Activated CD4-positive, alpha-beta T cell treated with anti-CD3 and anti-CD28 coated beads, Interleukin-2, amount 10 ng/mL, durations not matched to agents 7 days and 5 days (primary cell): Measurements from ENCODE around the gene IPO8. TPM values are rescaled to one million over a fixed set of nuclear protein-coding genes. Genes with fewer than 3 reads are reported as not detected.

Experiments used
- CTCF ChIA-PET: fragments of 350-600 bp; sonication (Branson Sonifier 250); formaldehyde crosslinking; loops from one replicate; lab custom pipeline; 2021; ENCODE audit warnings: antibody characterized with exemption; lab: Charles Lee
- POLR2A ChIA-PET: fragments of 350-600 bp; sonication (Branson Sonifier 250); formaldehyde crosslinking; loops from one replicate; lab custom pipeline; 2021; ENCODE audit warnings: antibody characterized with exemption; lab: Charles Lee
- DNase-seq: peaks from one replicate; pipeline ENCODE4 v3.0.0-alpha.2; 2020
- H3K27ac Mint-ChIP-seq: one replicate; pipeline ENCODE4 v1.8.0; 2021; ENCODE audit warnings: mild to moderate bottlenecking, moderate library complexity, mixed read lengths
- H3K27me3 Mint-ChIP-seq: one replicate; pipeline ENCODE4 v1.8.0; 2021; ENCODE audit warnings: mixed read lengths
- H3K36me3 Mint-ChIP-seq: one replicate; pipeline ENCODE4 v1.8.0; 2021; ENCODE audit warnings: low read depth, mixed read lengths
- H3K4me1 Mint-ChIP-seq: one replicate; pipeline ENCODE4 v1.8.0; 2021; ENCODE audit warnings: mixed read lengths
- H3K4me3 Mint-ChIP-seq: one replicate; pipeline ENCODE4 v1.8.0; 2021; ENCODE audit warnings: mild to moderate bottlenecking, moderate library complexity, mixed read lengths
- H3K9me3 Mint-ChIP-seq: one replicate; pipeline ENCODE4 v1.8.0; 2021; ENCODE audit warnings: mixed read lengths
- total RNA-seq, 2 experiments: library from RNA; stranded (reverse); gene quantifications; one replicate each; pipeline ENCODE4 v1.2.3, GENCODE V29; 2021

The IPO8 gene
- total RNA-seq, 2 experiments from 2014 or later, result 57.4 to 58.2 TPM

- no peak overlapping the region for H3K4me3 Mint-ChIP-seq
- H3K36me3 Mint-ChIP-seq, result no peaks in the 10 kb centered on the region
- H3K9me3 Mint-ChIP-seq, result no peaks in the 10 kb centered on the region
- peaks cover 5% of the 10 kb centered on the region for H3K4me1 Mint-ChIP-seq
- CTCF ChIA-PET, result interaction anchor here (0.6 kb wide), 1 partner anchor 1307 kb away, joined by 3 read pairs; no protein-coding TSS in a partner anchor
- H3K27me3 Mint-ChIP-seq, result peaks cover 6% of the 10 kb centered on the region
- no peak for DNase-seq
- POLR2A ChIA-PET, result no interaction called here
- no peak overlapping the region for H3K27ac Mint-ChIP-seq
Measured at GRCh38 chr12:30701056-30701455, 5.4 kb upstream of the IPO8 start.

- CTCF ChIA-PET, result no interaction called here
- no peak overlapping the region for H3K27ac Mint-ChIP-seq
- peaks cover 6% of the 10 kb centered on the region for H3K27me3 Mint-ChIP-seq
- POLR2A ChIA-PET, result no interaction called here
- no peak overlapping the region for H3K4me3 Mint-ChIP-seq
- H3K36me3 Mint-ChIP-seq, result peaks cover 2% of the 10 kb centered on the region
- peaks cover 9% of the 10 kb centered on the region for H3K4me1 Mint-ChIP-seq
- no peaks in the 10 kb centered on the region for H3K9me3 Mint-ChIP-seq
- no peak for DNase-seq
Measured at GRCh38 chr12:30700216-30700900, 4.7 kb upstream of the IPO8 start.

- peaks cover 9% of the 10 kb centered on the region for H3K36me3 Mint-ChIP-seq
- no peak for DNase-seq
- ChIA-PET POLR2A (no interaction called here), CTCF (interaction anchor here (1.3 to 1.4 kb wide), 2 partner anchors 22 to 26 kb away, joined by 4 to 5 read pairs; no protein-coding TSS in a partner anchor)
- H3K4me1 Mint-ChIP-seq, result peaks cover 25% of the 10 kb centered on the region
- H3K4me3 Mint-ChIP-seq, result no peak overlapping the region
- H3K9me3 Mint-ChIP-seq, result no peaks in the 10 kb centered on the region
- peaks cover 6% of the 10 kb centered on the region for H3K27me3 Mint-ChIP-seq
- H3K27ac Mint-ChIP-seq, result no peak overlapping the region
Measured at GRCh38 chr12:30698346-30698745, 2.7 kb upstream of the IPO8 start.

DNA sequence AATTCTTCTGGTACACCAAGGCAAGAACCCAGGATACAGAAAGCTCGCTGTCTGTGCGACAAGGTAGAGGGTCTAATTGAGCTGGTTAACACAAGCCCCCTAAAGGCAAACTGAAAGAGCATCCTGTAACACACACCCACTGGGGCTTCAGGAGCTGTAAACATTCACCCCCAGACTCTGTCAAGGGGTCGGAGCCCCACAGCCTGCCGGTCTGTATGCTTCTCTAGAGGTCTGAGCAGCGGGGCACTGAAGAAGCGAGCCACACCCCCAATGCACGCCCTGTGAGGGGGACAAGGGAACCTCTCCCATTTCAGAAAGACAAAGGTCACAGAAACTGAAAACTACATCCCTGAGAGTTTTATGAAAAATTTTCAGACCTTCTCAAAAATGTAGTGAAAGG, 1.3 kb upstream of the IPO8 start:
- Mint-ChIP-seq H3K27me3 (peaks cover 6% of the 10 kb centered on the region), H3K4me3 (no peak overlapping the region), H3K36me3 (peaks cover 12% of the 10 kb centered on the region), H3K27ac (no peak overlapping the region), H3K9me3 (no peaks in the 10 kb centered on the region), H3K4me1 (peaks cover 35% of the 10 kb centered on the region)
- ChIA-PET CTCF (interaction anchor here (0.9 to 1.7 kb wide), 3 partner anchors 16 to 50 kb away, joined by 3 to 5 read pairs (median 5); no protein-coding TSS in a partner anchor), POLR2A (no interaction called here)
- DNase-seq, result no peak

DNA sequence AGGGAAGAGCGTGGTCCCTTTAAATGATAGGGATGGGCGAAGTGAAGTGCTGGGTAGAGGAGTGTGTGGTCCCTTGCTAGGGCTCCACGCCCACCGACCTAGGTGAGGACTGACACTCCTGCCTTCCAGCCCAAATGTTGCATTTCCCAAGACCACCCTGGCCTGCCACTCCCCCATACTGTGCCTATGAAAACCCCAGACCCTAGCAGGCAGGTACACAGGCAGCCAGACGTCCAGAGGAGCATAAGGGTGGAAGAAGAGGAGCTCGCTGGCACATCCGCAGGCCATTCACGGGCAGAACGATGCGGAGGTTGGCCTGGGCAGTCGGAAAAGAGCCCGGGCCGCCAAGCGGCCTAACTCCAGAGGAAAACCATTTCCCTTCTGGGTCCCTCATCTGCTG, 817 bp upstream of the IPO8 start:
- no peak for DNase-seq
- CTCF ChIA-PET, result interaction anchor here (0.9 to 1.7 kb wide), 3 partner anchors 17 to 56 kb away, joined by 3 to 5 read pairs (median 3); no protein-coding TSS in a partner anchor
- Mint-ChIP-seq H3K27me3 (peaks cover 6% of the 10 kb centered on the region), H3K27ac (peak overlapping the region; percentile 97), H3K4me3 (peak overlapping the region; percentile 99), H3K36me3 (peaks cover 12% of the 10 kb centered on the region), H3K4me1 (peaks cover 37% of the 10 kb centered on the region), H3K9me3 (no peaks in the 10 kb centered on the region)
- POLR2A ChIA-PET, result interaction anchor here (1.2 kb wide), 1 partner anchor 58 kb away, joined by 7 read pairs; the partner anchor contains the start of gene CAPRIN2

DNA sequence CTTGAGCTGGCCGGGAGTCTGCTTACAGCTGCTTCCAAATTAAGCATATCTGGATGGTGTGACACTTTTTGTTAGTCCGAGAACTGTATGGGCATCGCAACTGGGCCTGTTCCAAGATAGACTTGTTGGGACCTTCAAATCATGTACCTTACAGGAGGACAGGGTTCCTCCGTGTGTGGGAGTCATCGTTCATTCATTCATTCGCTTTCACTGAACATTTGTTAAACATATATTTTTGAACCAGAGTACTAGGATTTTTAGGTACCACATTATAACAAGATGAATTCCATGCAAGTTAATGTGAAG, 387 bp upstream of the IPO8 start:
- peaks cover 39% of the 10 kb centered on the region for H3K4me1 Mint-ChIP-seq
- peak overlapping the region; percentile 99 for H3K4me3 Mint-ChIP-seq
- H3K27me3 Mint-ChIP-seq, result peaks cover 6% of the 10 kb centered on the region
- DNase-seq, result no peak
- H3K27ac Mint-ChIP-seq, result peak overlapping the region; percentile 97
- H3K9me3 Mint-ChIP-seq, result no peaks in the 10 kb centered on the region
- ChIA-PET POLR2A (interaction anchor here (0.7 to 1.2 kb wide), 3 partner anchors 14 to 1581 kb away, joined by 3 to 7 read pairs (median 6); partner anchors contain the start of gene CAPRIN2), CTCF (interaction anchor here (0.6 to 1.7 kb wide), 10 partner anchors 11 to 1267 kb away, joined by 3 to 7 read pairs (median 3); no protein-coding TSS in a partner anchor)
- H3K36me3 Mint-ChIP-seq, result peaks cover 12% of the 10 kb centered on the region

DNA sequence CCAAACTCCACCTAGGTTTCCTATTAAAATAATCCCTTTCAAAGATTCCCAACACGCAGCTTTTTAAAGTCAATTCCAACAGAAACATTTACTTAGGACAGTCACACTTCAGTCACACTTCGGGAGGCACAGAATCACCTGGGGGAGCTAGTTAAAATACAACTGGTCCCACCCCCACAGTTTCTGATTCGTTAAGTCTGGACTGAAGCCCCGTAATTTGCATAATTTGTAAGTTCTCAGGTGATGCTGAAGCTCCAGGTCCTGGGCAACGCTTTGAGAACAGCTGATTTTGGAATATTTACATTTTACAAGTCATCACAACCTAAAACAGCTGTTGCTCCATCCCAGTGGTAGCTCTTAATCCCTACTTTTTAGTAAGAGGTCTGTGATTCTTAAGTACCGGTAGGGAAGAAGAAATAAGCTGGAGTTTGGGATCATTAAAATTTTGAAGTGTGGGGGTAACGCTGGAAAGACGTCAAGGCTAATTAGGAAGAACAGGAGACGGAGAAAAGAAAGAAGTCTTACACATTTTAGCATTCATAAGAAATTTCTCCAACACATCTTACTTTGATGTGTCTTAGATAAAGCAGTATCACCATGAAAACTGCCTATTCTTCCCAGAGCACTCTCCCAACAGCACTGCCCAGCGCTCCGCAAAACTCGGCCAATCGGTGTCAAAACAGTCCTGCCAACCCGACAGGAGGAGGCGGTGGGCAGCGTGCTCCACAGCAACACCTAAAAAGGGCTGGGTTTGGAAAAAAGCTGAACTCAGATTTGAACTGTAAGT, 1.1 kb downstream of the IPO8 start:
- DNase-seq, result peak; percentile 11

GRCh38 chr12:30692470-30692869, 3.2 kb downstream of the IPO8 start:
- H3K36me3 Mint-ChIP-seq, result peaks cover 19% of the 10 kb centered on the region
- ChIA-PET POLR2A (no interaction called here), CTCF (no interaction called here)
- no peak overlapping the region for H3K4me3 Mint-ChIP-seq
- H3K4me1 Mint-ChIP-seq, result peaks cover 39% of the 10 kb centered on the region
- H3K9me3 Mint-ChIP-seq, result no peaks in the 10 kb centered on the region
- no peak for DNase-seq
- H3K27me3 Mint-ChIP-seq, result no peaks in the 10 kb centered on the region
- H3K27ac Mint-ChIP-seq, result no peak overlapping the region

More for the DNA sequence above, 1.1 kb downstream of the IPO8 start:
- POLR2A ChIA-PET, result interaction anchor here (0.9 kb wide), 1 partner anchor 59 kb away, joined by 3 read pairs; no protein-coding TSS in a partner anchor
- Mint-ChIP-seq H3K4me3 (peak overlapping the region; percentile 99), H3K4me1 (peaks cover 39% of the 10 kb centered on the region), H3K27me3 (peaks cover 6% of the 10 kb centered on the region), H3K36me3 (peaks cover 17% of the 10 kb centered on the region), H3K27ac (peak overlapping the region; percentile 86), H3K9me3 (no peaks in the 10 kb centered on the region)
- CTCF ChIA-PET, result interaction anchor here (1.1 to 1.3 kb wide), 3 partner anchors 22 to 96 kb away, joined by 3 read pairs; no protein-coding TSS in a partner anchor

DNA sequence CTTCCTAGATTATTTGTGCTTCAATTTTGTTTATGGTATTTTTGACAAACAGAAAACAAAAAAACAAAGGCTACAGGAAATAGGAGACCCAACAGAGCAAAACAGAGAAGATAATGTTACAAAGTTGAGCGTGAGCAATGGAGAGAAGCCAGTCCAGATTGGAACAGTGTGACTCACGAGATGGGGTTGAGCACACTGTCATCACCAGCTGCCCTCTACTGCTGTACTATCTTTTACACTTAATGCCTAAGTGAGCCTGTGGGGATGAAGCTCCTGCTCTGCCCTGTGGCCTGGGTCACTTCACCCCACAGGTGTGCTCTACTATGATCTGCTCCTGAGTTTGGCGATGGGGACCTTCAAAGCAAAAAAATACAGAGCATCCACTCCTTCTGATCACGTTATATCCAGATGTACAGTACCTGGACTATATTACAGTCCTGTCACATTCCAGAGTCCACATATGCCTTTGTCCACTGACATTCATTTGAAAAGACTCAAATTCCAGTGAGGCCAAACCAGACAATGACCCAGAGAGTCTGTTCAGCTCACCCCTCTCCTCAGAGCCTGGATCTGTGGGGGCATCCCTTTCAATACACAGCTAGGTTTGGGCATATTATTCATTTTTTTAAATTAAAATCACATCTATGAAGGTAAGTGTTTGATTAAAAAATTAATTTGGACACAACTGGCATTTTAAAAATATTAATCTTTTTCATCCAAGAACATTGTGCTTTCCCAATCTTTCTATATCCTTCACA, 4.4 kb downstream of the IPO8 start:
- Mint-ChIP-seq H3K4me3 (no peak overlapping the region), H3K36me3 (peaks cover 19% of the 10 kb centered on the region), H3K27ac (no peak overlapping the region), H3K9me3 (no peaks in the 10 kb centered on the region), H3K4me1 (peaks cover 36% of the 10 kb centered on the region), H3K27me3 (no peaks in the 10 kb centered on the region)
- POLR2A ChIA-PET, result no interaction called here
- CTCF ChIA-PET, result no interaction called here
- DNase-seq, result no peak

DNA sequence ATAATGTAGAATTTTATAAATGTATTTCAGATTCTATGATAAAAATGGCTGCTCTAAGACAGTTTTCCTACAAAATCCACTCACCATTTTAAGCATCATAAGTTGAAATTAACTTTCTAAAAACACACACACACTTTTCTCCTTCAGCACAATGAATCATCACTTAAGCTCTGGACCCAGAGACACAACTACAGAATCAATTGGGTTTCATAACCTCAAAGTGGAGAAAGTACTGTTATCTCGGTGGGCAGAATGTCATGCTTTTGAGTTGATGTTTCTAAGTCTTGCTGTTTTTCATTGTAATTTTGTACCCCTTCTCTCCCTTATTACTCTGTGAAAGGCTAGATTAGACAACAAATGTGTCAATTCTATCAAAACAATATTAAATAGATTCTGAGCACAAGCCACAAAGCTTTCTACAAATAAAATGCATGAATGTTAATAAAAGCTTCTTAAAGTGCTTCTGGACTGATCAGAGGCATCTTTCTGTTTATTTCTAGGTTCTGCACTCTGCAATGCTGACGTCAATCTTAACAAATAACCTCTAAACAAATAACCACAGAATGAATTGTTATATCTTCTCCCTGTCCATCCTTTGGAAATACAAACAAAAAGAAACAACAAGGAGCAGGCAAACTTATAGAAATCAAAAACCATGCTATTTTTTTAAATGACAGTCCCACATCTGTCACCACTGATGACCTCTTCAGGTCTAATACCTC, 8.2 kb downstream of the IPO8 start:
- Mint-ChIP-seq H3K4me1 (peaks cover 7% of the 10 kb centered on the region), H3K9me3 (no peaks in the 10 kb centered on the region), H3K36me3 (peaks cover 19% of the 10 kb centered on the region)

GRCh38 chr12:30679241-30679640, 16.4 kb downstream of the IPO8 start:
- H3K4me1 Mint-ChIP-seq, result no peaks in the 10 kb centered on the region
- H3K9me3 Mint-ChIP-seq, result no peaks in the 10 kb centered on the region
- no peaks in the 10 kb centered on the region for H3K27me3 Mint-ChIP-seq
- no peak for DNase-seq
- ChIA-PET CTCF (no interaction called here), POLR2A (no interaction called here)
- peaks cover 36% of the 10 kb centered on the region for H3K36me3 Mint-ChIP-seq
- no peak overlapping the region for H3K27ac Mint-ChIP-seq
- H3K4me3 Mint-ChIP-seq, result no peak overlapping the region

More for the DNA sequence above, 8.2 kb downstream of the IPO8 start:
- ChIA-PET CTCF (no interaction called here), POLR2A (no interaction called here)
- H3K27me3 Mint-ChIP-seq, result no peaks in the 10 kb centered on the region
- no peak for DNase-seq
- no peak overlapping the region for H3K27ac Mint-ChIP-seq
- no peak overlapping the region for H3K4me3 Mint-ChIP-seq

DNA sequence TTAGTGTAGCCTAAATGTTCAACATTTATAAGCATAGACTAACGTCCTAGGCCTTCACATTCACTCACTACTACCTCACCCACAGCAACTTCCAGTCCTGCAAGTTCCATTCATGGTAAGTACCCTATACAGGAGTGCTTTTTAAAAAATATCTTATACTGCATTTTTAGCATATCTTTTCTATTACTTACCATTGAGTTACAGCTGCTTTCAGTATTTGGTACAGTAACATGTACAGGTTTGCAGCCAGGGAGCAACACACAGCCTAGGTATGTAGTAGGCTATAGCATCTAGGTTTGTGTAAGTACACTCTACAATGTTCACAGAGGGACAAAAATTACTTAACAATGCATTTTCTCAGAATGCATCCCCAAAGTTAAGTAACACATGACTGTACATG, 17.4 kb downstream of the IPO8 start:
- peaks cover 35% of the 10 kb centered on the region for H3K36me3 Mint-ChIP-seq
- H3K4me1 Mint-ChIP-seq, result no peaks in the 10 kb centered on the region
- no peak overlapping the region for H3K4me3 Mint-ChIP-seq
- no peak overlapping the region for H3K27ac Mint-ChIP-seq
- CTCF ChIA-PET, result no interaction called here
- no peak for DNase-seq
- POLR2A ChIA-PET, result no interaction called here
- no peaks in the 10 kb centered on the region for H3K9me3 Mint-ChIP-seq
- H3K27me3 Mint-ChIP-seq, result no peaks in the 10 kb centered on the region
